Stomach (tissue), 4 donors: ENCODE results near the gene UTP14C.

ENCODE experiments used
- POLR2A ChIP-seq, 4 donors: fragments of 450-650 bp; IDR thresholded peaks; one replicate each; pipeline ENCODE4 v1.6.1; 2016; ENCODE audit warnings: antibody characterized with exemption in 4 of 4, control low read depth in 2 of 4, mild to moderate bottlenecking in 1 of 4, moderate library complexity in 1 of 4
- TF ChIP-seq, protein P1 (sequence below), 7 experiments: fragments of 450-650 bp in 4 of 7; fragments of 200-600 bp in 3 of 7; sonication (generic) in 3 of 7; IDR thresholded peaks; one replicate each; pipeline ENCODE4 v1.5.1; 2016 to 2019; ENCODE audit warnings: antibody characterized with exemption in 7 of 7, control low read depth in 2 of 7, mild to moderate bottlenecking in 1 of 7

DNA sequence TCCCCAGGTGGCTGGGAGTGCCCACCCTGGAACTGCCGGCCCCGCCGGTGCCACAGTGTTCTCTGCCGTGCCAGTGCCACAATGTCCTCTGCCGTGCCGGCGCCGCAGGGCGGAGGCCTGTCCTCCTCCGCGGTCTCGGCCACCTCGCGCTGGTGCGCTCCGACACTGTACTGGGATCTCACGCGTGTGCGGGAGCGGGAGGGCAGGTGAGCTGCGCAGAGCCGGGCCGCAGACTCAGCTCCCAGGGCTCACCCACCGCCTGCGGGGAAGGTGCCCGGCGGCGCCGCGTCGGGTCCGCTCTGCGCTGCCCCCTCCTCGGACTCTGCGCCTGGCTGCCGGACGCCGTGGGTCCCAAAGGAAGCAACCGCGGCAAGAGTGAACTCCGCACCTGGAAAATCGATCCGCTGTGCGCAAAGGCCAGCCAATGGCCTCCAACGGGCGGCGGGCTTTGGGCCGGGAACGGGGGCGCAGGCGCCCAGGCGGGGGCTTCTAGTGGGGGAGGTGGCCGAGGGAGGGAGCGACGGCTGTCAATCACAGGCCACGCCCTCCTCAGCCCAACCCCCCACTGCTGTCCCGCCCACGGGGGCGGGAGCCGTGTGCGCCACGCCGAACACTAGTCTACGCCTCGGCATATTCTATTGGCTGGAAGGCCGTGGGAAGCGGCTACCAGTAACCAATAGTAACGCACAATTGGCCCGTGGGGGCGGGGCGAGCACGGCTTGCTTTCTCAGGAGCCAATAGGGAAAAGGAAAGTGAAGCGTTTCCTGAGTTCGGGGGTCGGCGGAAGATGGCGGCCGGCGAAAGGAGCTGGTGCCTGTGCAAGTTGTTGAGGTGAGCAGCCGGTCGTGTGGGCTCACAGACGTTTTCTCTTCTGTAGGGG is 12.6 kb upstream of the UTP14C start, which contains the start of gene ALG11:
- TF ChIP-seq, protein P1, sequence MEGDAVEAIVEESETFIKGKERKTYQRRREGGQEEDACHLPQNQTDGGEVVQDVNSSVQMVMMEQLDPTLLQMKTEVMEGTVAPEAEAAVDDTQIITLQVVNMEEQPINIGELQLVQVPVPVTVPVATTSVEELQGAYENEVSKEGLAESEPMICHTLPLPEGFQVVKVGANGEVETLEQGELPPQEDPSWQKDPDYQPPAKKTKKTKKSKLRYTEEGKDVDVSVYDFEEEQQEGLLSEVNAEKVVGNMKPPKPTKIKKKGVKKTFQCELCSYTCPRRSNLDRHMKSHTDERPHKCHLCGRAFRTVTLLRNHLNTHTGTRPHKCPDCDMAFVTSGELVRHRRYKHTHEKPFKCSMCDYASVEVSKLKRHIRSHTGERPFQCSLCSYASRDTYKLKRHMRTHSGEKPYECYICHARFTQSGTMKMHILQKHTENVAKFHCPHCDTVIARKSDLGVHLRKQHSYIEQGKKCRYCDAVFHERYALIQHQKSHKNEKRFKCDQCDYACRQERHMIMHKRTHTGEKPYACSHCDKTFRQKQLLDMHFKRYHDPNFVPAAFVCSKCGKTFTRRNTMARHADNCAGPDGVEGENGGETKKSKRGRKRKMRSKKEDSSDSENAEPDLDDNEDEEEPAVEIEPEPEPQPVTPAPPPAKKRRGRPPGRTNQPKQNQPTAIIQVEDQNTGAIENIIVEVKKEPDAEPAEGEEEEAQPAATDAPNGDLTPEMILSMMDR (IDR thresholded peaks at IDR 0.05), result no peak
- TF ChIP-seq POLR2A (IDR thresholded peaks at IDR 0.05), result no peak
